ENCODE measurements around the gene HOXD8.

HOXD8 gene

DNA sequence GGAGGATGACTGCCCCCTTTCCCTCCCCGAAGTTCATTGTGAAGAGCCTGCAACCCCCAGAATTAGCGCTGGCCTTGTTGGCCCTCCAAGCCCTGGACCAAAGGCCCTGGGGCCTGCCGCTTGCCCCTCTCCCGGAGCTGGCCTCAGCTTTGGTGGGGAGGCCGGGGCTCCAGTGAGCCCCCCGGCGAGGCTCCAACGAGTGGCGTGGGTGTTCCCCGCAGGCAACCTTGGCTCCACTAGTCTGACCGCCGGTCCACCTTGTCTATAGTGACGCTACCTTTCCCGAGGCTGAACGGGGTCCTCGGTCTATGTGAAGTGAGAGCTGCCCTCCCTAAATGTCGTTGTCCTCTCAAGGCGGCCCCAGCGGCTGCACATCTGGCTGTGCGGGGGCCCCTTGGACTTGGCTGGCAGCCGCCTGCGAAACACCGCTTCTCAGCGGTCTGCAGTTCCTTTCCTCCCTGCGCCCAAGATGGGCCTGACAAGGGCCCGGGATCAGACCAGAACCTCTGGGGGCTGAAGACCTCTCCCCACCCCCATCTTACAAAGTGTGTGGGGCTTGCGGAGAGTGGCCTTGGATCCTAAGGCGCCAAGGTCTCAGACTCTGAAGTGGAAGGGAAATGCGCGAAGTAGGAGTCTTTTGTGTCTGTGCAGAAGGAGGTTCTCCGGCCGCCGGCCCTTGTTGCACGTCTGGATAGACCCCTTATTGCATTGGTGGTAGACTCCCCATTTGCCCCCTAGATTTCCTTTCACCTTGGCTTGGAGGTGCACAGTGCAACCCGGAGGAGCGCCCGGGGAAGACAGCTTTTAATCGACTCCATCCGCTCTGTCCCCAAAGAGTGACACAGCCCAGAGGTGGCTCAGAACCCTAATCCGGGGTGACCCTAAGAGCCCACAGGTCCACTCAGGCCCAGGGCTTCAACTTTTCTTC lies 16.9 kb upstream of the HOXD8 start:
- H3K4me3 ChIP-seq (ENCODE audit: extremely low read depth, insufficient read depth, low read length, poor library complexity, severe bottlenecking) = no peak overlapping the region
- no peaks in the 10 kb centered on the region for H3K36me3 ChIP-seq (ENCODE audit: control insufficient read depth, insufficient read depth, low read length)
- H3K27ac ChIP-seq (ENCODE audit: low read depth, low read length, severe bottlenecking) = no peak overlapping the region
- no peaks in the 10 kb centered on the region for H3K4me1 ChIP-seq (ENCODE audit: control insufficient read depth, insufficient read depth, low read length, poor library complexity, severe bottlenecking)
- WGBS, 2 experiments (ENCODE audit: insufficient coverage in 2 of 2) = 6 to 9% methylated on average over 19 to 32 of the region's 40 CpGs
- peaks cover 6% of the 10 kb centered on the region for H3K9me3 ChIP-seq (ENCODE audit: control insufficient read depth, low read length)

DNA sequence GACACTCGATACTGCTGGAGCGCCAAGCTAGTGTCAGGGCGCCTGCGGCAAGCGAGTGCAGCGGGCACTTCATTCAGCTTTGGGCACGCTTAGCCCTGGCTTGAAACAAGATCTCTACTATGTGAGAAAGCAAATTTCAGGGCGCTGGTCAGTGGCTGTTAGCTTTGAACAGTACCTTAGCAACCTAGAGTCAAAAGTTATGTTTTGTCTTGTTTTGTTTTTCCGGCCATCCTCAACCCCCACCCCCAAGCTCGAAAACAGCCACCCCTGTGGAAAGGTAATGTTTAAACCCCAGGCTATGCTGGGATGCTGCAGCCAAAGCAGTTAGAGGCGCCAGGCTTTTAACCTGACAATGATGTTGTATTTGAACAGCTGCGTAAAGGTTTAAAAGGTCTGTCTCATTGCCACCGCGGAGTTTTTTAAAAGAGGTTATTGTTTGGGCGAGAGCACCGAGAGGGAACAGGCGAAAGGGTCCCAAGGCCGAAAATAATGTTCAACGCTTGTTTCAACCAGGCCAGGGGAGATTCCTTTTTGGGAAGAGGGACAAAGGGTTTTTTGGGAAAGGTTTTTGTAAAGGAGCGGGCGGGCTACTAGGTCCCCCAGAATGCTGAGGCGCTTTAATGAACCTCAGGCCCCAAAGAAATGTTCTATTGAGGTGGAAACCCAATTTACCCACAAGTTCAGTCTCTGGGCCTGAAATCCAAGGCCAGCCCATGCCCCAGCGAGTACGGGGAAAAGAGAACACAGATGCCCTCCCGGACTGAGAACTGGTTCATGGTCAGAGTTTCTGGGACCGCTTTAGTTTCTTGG lies 15.2 kb upstream of the HOXD8 start:
- Histone ChIP-seq H3K27ac (ENCODE audit: low read depth, low read length, severe bottlenecking) (no peak overlapping the region), H3K4me1 (ENCODE audit: control insufficient read depth, insufficient read depth, low read length, poor library complexity, severe bottlenecking) (no peaks in the 10 kb centered on the region), H3K4me3 (ENCODE audit: extremely low read depth, insufficient read depth, low read length, poor library complexity, severe bottlenecking) (no peak overlapping the region), H3K9me3 (ENCODE audit: control insufficient read depth, low read length) (peaks cover 6% of the 10 kb centered on the region), H3K36me3 (ENCODE audit: control insufficient read depth, insufficient read depth, low read length) (no peaks in the 10 kb centered on the region)
- 3 to 6% methylated on average over 20 to 21 of the region's 26 CpGs for WGBS, 2 experiments (ENCODE audit: insufficient coverage in 2 of 2)

- peaks cover 6% of the 10 kb centered on the region for H3K9me3 ChIP-seq (ENCODE audit: control insufficient read depth, low read length)
- 0 to 3% methylated on average over 7 to 9 of the region's 16 CpGs for WGBS, 2 experiments (ENCODE audit: insufficient coverage in 2 of 2)
- H3K27ac ChIP-seq (ENCODE audit: low read depth, low read length, severe bottlenecking) = no peak overlapping the region
- H3K4me1 ChIP-seq (ENCODE audit: control insufficient read depth, insufficient read depth, low read length, poor library complexity, severe bottlenecking) = no peaks in the 10 kb centered on the region
- H3K4me3 ChIP-seq (ENCODE audit: extremely low read depth, insufficient read depth, low read length, poor library complexity, severe bottlenecking) = no peak overlapping the region
- no peaks in the 10 kb centered on the region for H3K36me3 ChIP-seq (ENCODE audit: control insufficient read depth, insufficient read depth, low read length)
Observed at GRCh38 chr2:176114930-176115625, 14.4 kb upstream of the HOXD8 start.

GRCh38 chr2:176115883-176116813 lies 13.4 kb upstream of the HOXD8 start, which contains the start of gene HOXD10:
Gene HOXD10, plus strand, starts transcription at chr2:176116778. Its CDS starts 56 bp downstream, at chr2:176116834.
- H3K9me3 ChIP-seq (ENCODE audit: control insufficient read depth, low read length) = peaks cover 6% of the 10 kb centered on the region
- no peaks in the 10 kb centered on the region for H3K36me3 ChIP-seq (ENCODE audit: control insufficient read depth, insufficient read depth, low read length)
- H3K4me1 ChIP-seq (ENCODE audit: control insufficient read depth, insufficient read depth, low read length, poor library complexity, severe bottlenecking) = no peaks in the 10 kb centered on the region
- H3K4me3 ChIP-seq (ENCODE audit: extremely low read depth, insufficient read depth, low read length, poor library complexity, severe bottlenecking) = no peak within 1 kb of the TSS
- H3K27ac ChIP-seq (ENCODE audit: low read depth, low read length, severe bottlenecking) = no peak within 1 kb of the TSS
- 2 to 3% methylated on average over 53 to 55 of the region's 66 CpGs for WGBS, 2 experiments (ENCODE audit: insufficient coverage in 2 of 2)

- H3K4me3 ChIP-seq (ENCODE audit: extremely low read depth, insufficient read depth, low read length, poor library complexity, severe bottlenecking) = no peak overlapping the region
- WGBS, 2 experiments (ENCODE audit: insufficient coverage in 2 of 2) = 62 to 73% methylated on average over 33 to 38 of the region's 40 CpGs
- no peaks in the 10 kb centered on the region for H3K4me1 ChIP-seq (ENCODE audit: control insufficient read depth, insufficient read depth, low read length, poor library complexity, severe bottlenecking)
- H3K27ac ChIP-seq (ENCODE audit: low read depth, low read length, severe bottlenecking) = no peak overlapping the region
- peaks cover 6% of the 10 kb centered on the region for H3K9me3 ChIP-seq (ENCODE audit: control insufficient read depth, low read length)
- no peaks in the 10 kb centered on the region for H3K36me3 ChIP-seq (ENCODE audit: control insufficient read depth, insufficient read depth, low read length)
Observed at GRCh38 chr2:176117162-176117822, 12.2 kb upstream of the HOXD8 start.

DNA sequence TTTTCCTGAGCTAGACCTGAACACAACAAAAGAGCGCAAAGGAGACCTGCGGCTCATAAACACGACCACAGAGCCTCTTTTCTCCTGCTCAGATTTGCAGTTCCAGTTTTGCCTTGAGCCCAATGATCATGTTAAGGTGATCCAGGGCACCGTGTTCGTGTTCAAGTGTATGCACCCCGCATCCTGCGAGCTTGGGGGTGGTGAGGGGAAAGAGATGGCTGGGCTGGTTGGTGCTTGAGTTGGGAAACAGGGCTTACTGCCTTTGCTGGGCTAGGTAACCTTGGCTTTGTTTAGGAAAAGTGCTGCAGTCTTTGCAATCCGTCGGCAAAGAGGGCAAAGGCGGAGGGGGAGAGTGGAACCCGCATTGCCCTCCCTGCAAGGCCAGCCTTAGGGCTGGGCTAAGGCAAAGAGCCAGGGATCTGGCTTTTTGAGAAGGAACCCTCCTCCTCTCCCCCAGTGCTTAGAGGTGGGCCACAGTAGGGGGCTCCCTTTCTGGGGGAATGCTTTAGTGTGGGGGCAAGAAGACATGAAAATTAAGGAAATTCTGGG lies 11.6 kb upstream of the HOXD8 start:
- H3K36me3 ChIP-seq (ENCODE audit: control insufficient read depth, insufficient read depth, low read length) = no peaks in the 10 kb centered on the region
- no peak overlapping the region for H3K4me3 ChIP-seq (ENCODE audit: extremely low read depth, insufficient read depth, low read length, poor library complexity, severe bottlenecking)
- H3K27ac ChIP-seq (ENCODE audit: low read depth, low read length, severe bottlenecking) = no peak overlapping the region
- peaks cover 6% of the 10 kb centered on the region for H3K9me3 ChIP-seq (ENCODE audit: control insufficient read depth, low read length)
- H3K4me1 ChIP-seq (ENCODE audit: control insufficient read depth, insufficient read depth, low read length, poor library complexity, severe bottlenecking) = no peaks in the 10 kb centered on the region
- 39 to 78% methylated on average over 3 to 11 of the region's 11 CpGs for WGBS, 2 experiments (ENCODE audit: insufficient coverage in 2 of 2)

DNA sequence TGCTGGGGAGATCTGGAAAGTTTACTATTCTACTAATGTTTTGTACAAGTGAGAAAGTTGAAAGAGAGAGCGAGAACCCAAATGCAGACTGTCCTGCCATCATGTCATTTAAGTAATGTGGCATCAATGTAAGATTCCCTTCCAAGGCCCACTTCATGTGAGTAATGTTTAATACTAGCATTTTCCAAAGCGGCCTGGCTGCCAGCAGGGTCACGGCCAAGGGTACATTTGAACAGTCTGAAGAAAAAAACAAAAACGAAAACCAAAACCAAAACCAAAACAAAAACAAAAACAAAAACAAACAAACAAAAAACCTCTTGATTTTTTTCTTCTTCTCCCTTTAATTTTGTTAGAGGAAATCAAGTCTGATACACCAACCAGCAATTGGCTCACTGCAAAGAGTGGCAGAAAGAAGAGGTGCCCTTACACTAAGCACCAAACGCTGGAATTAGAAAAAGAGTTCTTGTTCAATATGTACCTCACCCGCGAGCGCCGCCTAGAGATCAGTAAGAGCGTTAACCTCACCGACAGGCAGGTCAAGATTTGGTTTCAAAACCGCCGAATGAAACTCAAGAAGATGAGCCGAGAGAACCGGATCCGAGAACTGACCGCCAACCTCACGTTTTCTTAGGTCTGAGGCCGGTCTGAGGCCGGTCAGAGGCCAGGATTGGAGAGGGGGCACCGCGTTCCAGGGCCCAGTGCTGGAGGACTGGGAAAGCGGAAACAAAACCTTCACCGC lies 10.7 kb upstream of the HOXD8 start:
- Histone ChIP-seq H3K27ac (ENCODE audit: low read depth, low read length, severe bottlenecking) (no peak overlapping the region), H3K4me3 (ENCODE audit: extremely low read depth, insufficient read depth, low read length, poor library complexity, severe bottlenecking) (no peak overlapping the region), H3K4me1 (ENCODE audit: control insufficient read depth, insufficient read depth, low read length, poor library complexity, severe bottlenecking) (no peaks in the 10 kb centered on the region), H3K36me3 (ENCODE audit: control insufficient read depth, insufficient read depth, low read length) (no peaks in the 10 kb centered on the region), H3K9me3 (ENCODE audit: control insufficient read depth, low read length) (peaks cover 6% of the 10 kb centered on the region)
- WGBS, 2 experiments (ENCODE audit: insufficient coverage in 2 of 2) = 3 to 8% methylated on average over 18 of the region's 24 CpGs

GRCh38 chr2:176120364-176121189 lies 8.9 kb upstream of the HOXD8 start:
- no peaks in the 10 kb centered on the region for H3K36me3 ChIP-seq (ENCODE audit: control insufficient read depth, insufficient read depth, low read length)
- no peak overlapping the region for H3K27ac ChIP-seq (ENCODE audit: low read depth, low read length, severe bottlenecking)
- peaks cover 6% of the 10 kb centered on the region for H3K9me3 ChIP-seq (ENCODE audit: control insufficient read depth, low read length)
- 14 to 23% methylated on average over 7 of the region's 13 CpGs for WGBS, 2 experiments (ENCODE audit: insufficient coverage in 2 of 2)
- H3K4me1 ChIP-seq (ENCODE audit: control insufficient read depth, insufficient read depth, low read length, poor library complexity, severe bottlenecking) = no peaks in the 10 kb centered on the region
- no peak overlapping the region for H3K4me3 ChIP-seq (ENCODE audit: extremely low read depth, insufficient read depth, low read length, poor library complexity, severe bottlenecking)

Data from mesodermal cell (in vitro differentiated cells).